Adipocyte (in vitro differentiated cells): ENCODE data around the gene LLCFC1.

Experiments used
- DNase-seq: peaks from one replicate; pipeline ENCODE4 v3.0.0-alpha.2; 2015; ENCODE audit warnings: low read depth
- H3K27me3 ChIP-seq: replicated peaks from 2 replicates; pipeline ENCODE4 v1.7.0; 2013; ENCODE audit warnings: mild to moderate bottlenecking, low read length, moderate library complexity; ENCODE audit not compliant: control insufficient read depth, insufficient read depth
- H3K36me3 ChIP-seq: 2 replicates; pipeline ENCODE4 v1.7.0; 2013; ENCODE audit warnings: low read length, mild to moderate bottlenecking, moderate library complexity; ENCODE audit not compliant: control insufficient read depth, insufficient read depth, severe bottlenecking
- H3K4me1 ChIP-seq: 2 replicates; pipeline ENCODE4 v1.7.0; 2013; ENCODE audit warnings: mild to moderate bottlenecking, low read length, moderate library complexity; ENCODE audit not compliant: control insufficient read depth, insufficient read depth
- H3K4me3 ChIP-seq: 2 replicates; pipeline ENCODE4 v1.7.0; 2013; ENCODE audit warnings: mild to moderate bottlenecking, low read length, moderate library complexity
- H3K9ac ChIP-seq: 2 replicates; pipeline ENCODE4 v1.7.0; 2013; ENCODE audit warnings: mild to moderate bottlenecking, low read length, moderate library complexity
- H3K9me3 ChIP-seq: 2 replicates; pipeline ENCODE4 v1.7.0; 2013; ENCODE audit warnings: mild to moderate bottlenecking, low read length, moderate library complexity; ENCODE audit not compliant: control insufficient read depth

Gene LLCFC1

DNA sequence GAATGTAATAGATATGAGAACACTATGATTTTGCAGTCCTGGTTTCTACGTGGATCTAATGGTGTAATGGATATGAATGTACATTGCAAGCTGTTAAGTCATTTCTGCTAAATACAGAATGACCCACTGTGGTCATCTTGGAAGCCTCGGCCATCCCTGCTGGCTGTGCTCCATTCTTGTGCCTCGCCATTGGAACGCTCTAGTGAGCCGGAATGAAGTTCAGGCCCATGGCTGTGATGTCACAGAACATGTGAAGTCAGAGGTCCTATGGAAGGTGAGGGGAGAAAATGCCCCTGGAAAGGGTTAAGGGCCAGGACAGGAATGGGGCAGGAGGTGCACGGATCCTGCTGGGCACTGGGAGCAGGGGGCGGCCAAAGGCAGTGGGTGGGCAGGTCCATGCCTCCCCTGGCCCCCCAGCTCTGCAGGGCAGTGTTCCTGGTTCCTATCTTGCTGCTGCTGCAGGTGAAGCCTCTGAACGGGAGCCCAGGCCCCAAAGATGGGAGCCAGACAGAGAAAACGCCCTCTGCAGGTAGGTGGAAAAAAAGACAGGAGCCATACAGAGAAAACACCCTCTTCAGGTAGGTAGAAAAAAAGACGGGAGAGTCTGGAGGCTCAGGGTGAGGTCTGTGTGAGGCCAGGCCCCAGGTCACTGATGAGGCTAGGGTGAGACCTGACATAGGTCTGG, at the start of gene LLCFC1:
Gene LLCFC1, plus strand, starts transcription at position 259 of the 685 bp plus-strand sequence. Its CDS starts 138 bp downstream, at position 397.
- Histone ChIP-seq H3K9me3 (no peaks in the 10 kb centered on the region), H3K27me3 (peaks cover 19% of the 10 kb centered on the region), H3K9ac (no peak within 1 kb of the TSS), H3K4me1 (no peaks in the 10 kb centered on the region), H3K4me3 (no peak within 1 kb of the TSS), H3K36me3 (no peaks in the 10 kb centered on the region)
- DNase-seq: no peak

DNA sequence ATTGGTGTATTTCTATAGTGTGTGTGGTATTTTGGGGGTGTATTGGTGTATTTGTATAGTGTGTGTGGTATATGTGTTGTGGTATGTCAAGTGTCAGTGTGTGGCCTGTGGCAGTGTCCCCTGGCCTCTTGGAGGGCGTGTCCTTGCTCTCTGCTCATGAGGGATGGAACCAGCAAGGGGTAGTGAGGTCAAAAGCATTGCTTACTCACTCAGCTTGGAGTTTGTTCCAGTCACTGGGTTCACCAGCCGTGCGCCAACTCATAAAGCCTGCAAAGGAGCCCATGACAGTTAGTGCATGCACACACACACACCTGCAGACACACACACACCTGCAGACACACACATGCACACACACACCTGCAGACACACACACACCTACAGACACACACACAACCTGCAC, 49.5 kb upstream of the LLCFC1 start:
- Histone ChIP-seq H3K27me3 (peaks cover 32% of the 10 kb centered on the region), H3K4me1 (no peaks in the 10 kb centered on the region), H3K9ac (no peak overlapping the region), H3K4me3 (no peak overlapping the region), H3K36me3 (no peaks in the 10 kb centered on the region), H3K9me3 (no peaks in the 10 kb centered on the region)
- DNase-seq: no peak

GRCh38 chr7:142890874-142891485, 48.3 kb upstream of the LLCFC1 start:
- H3K4me1 ChIP-seq: no peaks in the 10 kb centered on the region
- H3K27me3 ChIP-seq: peaks cover 35% of the 10 kb centered on the region
- H3K9me3 ChIP-seq: no peaks in the 10 kb centered on the region
- no peaks in the 10 kb centered on the region for H3K36me3 ChIP-seq
- no peak for DNase-seq
- no peak overlapping the region for H3K4me3 ChIP-seq
- no peak overlapping the region for H3K9ac ChIP-seq

DNA sequence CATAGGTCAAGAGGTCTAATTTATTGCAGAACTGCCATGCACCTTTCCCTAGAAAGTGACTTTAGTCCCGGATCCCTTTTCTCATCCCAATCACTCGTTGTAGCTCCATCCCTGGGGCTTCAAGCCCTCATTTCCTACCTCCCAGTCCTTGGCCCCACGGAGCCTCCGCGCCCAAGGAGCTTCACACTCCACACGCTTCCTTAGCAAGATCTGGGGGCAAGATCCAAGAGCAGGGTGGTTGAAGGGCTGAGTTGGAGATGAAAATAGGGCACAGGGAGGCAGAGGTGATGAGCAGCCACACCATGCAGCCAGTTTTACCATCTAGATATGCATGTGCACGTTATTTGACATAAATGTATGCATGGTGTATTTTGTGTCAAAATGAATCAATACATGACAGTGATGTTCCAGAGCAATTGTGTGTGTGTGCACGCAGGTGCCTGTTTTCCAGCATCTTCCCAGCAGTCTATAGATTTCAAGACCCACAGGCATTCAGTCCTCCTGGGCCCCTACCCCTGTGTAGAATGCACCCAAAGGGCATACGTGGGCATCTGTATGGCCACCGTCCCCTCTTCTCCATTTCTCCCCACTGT, 47.7 kb upstream of the LLCFC1 start:
- DNase-seq: no peak
- H3K4me3 ChIP-seq: no peak overlapping the region
- H3K36me3 ChIP-seq: no peaks in the 10 kb centered on the region
- H3K9ac ChIP-seq: no peak overlapping the region
- no peaks in the 10 kb centered on the region for H3K9me3 ChIP-seq
- no peaks in the 10 kb centered on the region for H3K4me1 ChIP-seq
- peaks cover 34% of the 10 kb centered on the region for H3K27me3 ChIP-seq

DNA sequence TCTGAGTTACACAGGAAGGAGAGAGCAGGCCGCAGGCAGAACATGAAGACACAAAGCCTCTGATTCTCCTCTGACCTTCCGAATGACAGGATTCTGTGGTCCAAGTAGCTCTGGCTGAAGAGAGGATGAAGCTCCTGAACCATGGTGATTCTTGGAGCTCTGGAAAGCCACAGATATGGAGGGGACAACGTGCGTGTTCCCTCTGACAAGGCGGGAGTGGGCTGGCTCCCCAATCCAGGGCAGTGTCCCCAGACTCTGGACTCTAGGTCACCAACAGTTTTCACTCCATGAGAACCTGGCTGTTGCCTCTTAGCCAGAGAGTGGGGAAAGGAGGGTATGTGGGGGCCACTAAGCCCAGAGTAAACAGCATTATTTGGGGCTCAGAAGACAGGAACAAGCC, 46.3 kb upstream of the LLCFC1 start:
- Histone ChIP-seq H3K4me3 (no peak overlapping the region), H3K27me3 (peaks cover 29% of the 10 kb centered on the region), H3K9ac (no peak overlapping the region), H3K36me3 (no peaks in the 10 kb centered on the region), H3K4me1 (no peaks in the 10 kb centered on the region), H3K9me3 (no peaks in the 10 kb centered on the region)
- no peak for DNase-seq

DNA sequence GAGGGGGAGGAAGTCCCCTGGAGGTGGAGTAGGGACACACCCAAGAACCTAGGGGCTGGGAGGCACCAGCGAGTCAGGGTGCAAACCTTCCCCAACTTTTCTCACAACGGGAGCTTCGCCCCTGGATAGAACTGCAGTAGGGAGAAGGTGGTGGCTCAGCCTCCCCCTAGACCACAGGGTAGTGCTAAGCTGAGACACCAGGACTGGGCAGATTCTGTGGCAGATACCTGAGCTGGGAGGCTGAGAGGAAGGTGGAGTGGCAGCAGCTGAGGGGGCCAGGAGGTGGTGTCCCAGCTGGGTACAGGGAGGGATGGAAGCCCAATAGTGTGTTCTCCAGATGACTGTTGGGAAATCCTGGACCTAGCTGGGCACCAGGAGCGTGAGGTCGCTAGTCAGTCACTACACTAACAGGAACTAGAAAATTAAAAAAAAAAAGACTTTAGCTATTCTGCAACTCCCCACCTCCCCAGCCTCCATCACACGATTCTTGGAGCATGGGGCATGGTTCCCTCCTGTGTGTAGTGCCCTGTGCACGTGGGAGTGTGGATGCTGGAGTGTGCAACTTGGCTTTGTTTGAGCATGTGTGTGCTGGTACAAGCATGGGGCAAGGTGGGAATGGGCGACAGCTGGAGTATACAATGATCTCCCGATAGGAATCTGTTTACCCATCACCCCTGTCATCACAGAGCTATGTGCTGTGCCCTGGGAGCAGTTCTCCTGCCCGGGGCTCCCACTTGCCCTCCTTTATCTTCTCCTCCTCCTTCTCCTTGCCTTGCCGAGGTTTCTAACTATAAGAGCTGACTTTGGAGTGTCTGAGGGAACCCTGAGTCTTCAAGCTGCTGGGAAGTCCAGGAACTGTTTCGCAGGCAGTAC, 44.9 kb upstream of the LLCFC1 start:
- Histone ChIP-seq H3K4me1 (no peaks in the 10 kb centered on the region), H3K9me3 (no peaks in the 10 kb centered on the region), H3K27me3 (peaks cover 34% of the 10 kb centered on the region), H3K9ac (no peak overlapping the region), H3K36me3 (no peaks in the 10 kb centered on the region), H3K4me3 (no peak overlapping the region)
- no peak for DNase-seq

DNA sequence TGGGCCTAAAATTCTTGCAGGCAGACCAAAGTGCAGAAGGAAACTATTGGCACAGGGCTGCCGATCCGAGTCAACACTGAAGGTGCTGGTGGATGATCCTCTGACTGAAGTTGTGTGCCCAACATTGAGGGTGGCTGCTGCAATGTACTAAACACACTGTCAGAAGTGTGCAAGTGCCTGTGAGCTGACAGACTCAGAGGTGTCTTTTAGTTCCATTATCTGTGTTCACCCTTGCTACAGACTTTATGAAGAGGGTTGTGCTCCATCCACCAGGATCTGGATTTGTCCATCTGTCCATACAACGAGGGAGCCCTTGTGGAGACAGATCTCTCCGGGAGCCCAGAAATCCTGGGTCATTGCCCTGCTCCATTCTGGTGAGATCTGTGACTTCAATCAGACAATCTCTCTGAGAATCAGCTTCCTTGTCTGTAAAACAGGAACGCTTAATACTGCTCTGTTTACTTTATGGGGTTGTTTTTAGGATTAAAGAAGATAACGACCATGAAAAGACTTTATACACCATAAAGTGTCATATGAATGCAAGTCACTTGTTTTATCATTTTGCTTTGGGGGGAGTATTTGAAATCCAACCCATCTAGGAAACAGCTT, 44.2 kb upstream of the LLCFC1 start:
- H3K9ac ChIP-seq: no peak overlapping the region
- no peak for DNase-seq
- peaks cover 34% of the 10 kb centered on the region for H3K27me3 ChIP-seq
- no peaks in the 10 kb centered on the region for H3K9me3 ChIP-seq
- H3K4me1 ChIP-seq: no peaks in the 10 kb centered on the region
- no peak overlapping the region for H3K4me3 ChIP-seq
- H3K36me3 ChIP-seq: no peaks in the 10 kb centered on the region

DNA sequence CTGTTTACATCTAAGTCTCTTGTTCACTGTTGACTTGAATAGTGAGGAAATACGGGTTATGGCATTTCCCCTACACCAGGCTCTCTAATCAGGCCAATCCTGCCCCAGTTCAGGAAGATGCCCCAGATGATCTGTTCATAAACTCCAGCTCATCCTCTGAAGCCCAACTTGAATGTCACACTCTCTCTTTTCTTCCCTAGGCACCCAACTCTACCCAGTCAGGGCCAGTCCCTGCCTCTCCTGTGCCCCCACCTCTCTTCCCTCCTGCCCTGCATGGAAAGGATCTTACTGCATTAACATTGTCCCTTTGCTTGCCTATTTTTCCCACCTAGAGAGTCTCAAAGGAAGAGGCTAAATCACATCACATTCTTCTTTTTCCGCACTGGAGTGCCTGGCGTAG, 43.1 kb upstream of the LLCFC1 start:
- Histone ChIP-seq H3K9ac (no peak overlapping the region), H3K4me1 (no peaks in the 10 kb centered on the region), H3K9me3 (no peaks in the 10 kb centered on the region), H3K36me3 (no peaks in the 10 kb centered on the region), H3K27me3 (peaks cover 38% of the 10 kb centered on the region), H3K4me3 (no peak overlapping the region)
- DNase-seq: no peak

DNA sequence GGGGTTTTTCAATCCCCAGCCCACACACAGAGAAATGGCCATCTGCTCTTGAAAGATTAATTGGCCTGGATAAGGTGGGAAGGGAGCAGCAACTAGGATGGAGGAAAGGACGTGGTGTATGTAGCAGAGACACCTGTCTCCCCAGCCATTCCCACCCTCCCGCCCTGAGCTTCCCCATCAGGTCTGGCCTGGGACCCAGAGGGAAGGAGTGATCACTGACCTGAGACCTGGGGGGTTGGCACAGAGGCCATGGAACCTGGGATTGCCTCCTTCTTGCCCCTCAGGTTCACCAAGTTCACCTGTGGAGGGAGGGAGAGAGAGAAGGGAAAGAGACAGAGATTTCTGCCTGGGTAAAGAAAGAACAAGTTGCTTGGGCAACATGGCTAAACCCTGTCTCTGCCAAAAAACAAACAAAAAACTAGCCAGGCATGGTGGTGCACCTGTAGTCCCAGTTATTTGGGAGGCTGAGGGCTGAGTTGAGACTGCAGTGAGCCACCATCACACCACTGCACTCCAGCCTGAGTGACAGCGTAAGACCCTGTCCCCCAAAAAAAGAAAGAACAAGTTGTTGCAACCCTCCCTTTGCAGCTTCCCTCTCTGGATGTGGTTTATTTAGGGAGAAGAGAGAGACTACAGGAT, 42.4 kb upstream of the LLCFC1 start:
- Histone ChIP-seq H3K36me3 (no peaks in the 10 kb centered on the region), H3K9me3 (no peaks in the 10 kb centered on the region), H3K9ac (no peak overlapping the region), H3K4me1 (no peaks in the 10 kb centered on the region), H3K4me3 (no peak overlapping the region), H3K27me3 (peaks cover 37% of the 10 kb centered on the region)
- no peak for DNase-seq

- DNase-seq: no peak
- H3K4me3 ChIP-seq: no peak overlapping the region
- no peaks in the 10 kb centered on the region for H3K4me1 ChIP-seq
- H3K9ac ChIP-seq: no peak overlapping the region
- H3K9me3 ChIP-seq: no peaks in the 10 kb centered on the region
- peaks cover 32% of the 10 kb centered on the region for H3K27me3 ChIP-seq
- H3K36me3 ChIP-seq: no peaks in the 10 kb centered on the region
Observed at GRCh38 chr7:142897691-142898090, 41.6 kb upstream of the LLCFC1 start.
